ENCODE results near the gene MLLT3. TPM values are rescaled to one million over a fixed set of nuclear protein-coding genes. Genes with fewer than 3 reads are reported as not detected.

Gene MLLT3
- polyA plus RNA-seq, 1 experiment, result 32.5 TPM

GRCh38 chr9:20651939-20652338 is 29.6 kb upstream of the MLLT3 start:
- H3K27ac ChIP-seq (ENCODE audit: low read depth, low read length), result no peak overlapping the region
- H3K27me3 ChIP-seq (ENCODE audit: control insufficient read depth, insufficient read depth, low read length), result no peaks in the 10 kb centered on the region
- POLR2A ChIA-PET, result no interaction called here
- no peak for DNase-seq (ENCODE audit: low read depth, low spot score)
- CTCF ChIA-PET, result no interaction called here
- H3K4me3 ChIP-seq (ENCODE audit: low read depth, low read length), result no peak overlapping the region
- TF ChIP-seq, protein P1, sequence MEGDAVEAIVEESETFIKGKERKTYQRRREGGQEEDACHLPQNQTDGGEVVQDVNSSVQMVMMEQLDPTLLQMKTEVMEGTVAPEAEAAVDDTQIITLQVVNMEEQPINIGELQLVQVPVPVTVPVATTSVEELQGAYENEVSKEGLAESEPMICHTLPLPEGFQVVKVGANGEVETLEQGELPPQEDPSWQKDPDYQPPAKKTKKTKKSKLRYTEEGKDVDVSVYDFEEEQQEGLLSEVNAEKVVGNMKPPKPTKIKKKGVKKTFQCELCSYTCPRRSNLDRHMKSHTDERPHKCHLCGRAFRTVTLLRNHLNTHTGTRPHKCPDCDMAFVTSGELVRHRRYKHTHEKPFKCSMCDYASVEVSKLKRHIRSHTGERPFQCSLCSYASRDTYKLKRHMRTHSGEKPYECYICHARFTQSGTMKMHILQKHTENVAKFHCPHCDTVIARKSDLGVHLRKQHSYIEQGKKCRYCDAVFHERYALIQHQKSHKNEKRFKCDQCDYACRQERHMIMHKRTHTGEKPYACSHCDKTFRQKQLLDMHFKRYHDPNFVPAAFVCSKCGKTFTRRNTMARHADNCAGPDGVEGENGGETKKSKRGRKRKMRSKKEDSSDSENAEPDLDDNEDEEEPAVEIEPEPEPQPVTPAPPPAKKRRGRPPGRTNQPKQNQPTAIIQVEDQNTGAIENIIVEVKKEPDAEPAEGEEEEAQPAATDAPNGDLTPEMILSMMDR (IDR thresholded peaks at IDR 0.05; ENCODE audit: low read depth, low read length), result no peak
- H3K9me3 ChIP-seq (ENCODE audit: control insufficient read depth, insufficient read depth, low read length), result no peaks in the 10 kb centered on the region

DNA sequence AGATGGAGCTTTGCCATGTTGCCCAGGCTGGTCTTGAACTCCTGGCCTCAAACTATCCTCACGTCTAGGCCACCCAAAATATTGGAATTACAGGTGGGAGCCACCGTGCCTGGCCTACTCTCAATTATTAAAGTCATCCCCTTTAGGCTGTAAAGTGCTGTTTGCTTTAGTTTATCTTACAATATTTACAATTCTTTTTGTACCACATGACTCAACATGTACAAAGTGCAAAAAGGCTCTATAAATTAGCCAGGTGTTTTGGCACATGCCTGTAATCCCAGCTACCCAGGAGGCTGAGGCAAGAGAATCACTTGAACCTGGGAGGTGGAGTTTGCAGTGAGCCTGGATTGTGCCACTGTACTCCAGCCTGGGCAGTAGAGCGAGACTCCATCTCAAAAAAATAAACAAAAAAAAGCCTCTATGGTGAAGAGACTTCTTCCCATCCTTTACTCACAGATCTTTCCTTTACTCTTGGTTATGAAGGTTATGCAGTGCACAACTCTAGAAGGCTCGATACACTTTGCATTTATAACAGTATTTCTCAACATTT is 28.5 kb upstream of the MLLT3 start:
- DNase-seq (ENCODE audit: low read depth, low spot score), result no peak
- Histone ChIP-seq H3K27ac (ENCODE audit: low read depth, low read length) (no peak overlapping the region), H3K4me3 (ENCODE audit: low read depth, low read length) (no peak overlapping the region), H3K9me3 (ENCODE audit: control insufficient read depth, insufficient read depth, low read length) (no peaks in the 10 kb centered on the region), H3K27me3 (ENCODE audit: control insufficient read depth, insufficient read depth, low read length) (no peaks in the 10 kb centered on the region)
- ChIA-PET CTCF (no interaction called here), POLR2A (no interaction called here)
- TF ChIP-seq, protein P1 (IDR thresholded peaks at IDR 0.05; ENCODE audit: low read depth, low read length), result no peak

GRCh38 chr9:20650313-20650712 is 28.0 kb upstream of the MLLT3 start:
- CTCF ChIA-PET, result interaction anchor here (0.8 kb wide), 1 partner anchor 291 kb away, joined by 4 read pairs; no protein-coding TSS in a partner anchor
- Histone ChIP-seq H3K4me3 (ENCODE audit: low read depth, low read length) (no peak overlapping the region), H3K9me3 (ENCODE audit: control insufficient read depth, insufficient read depth, low read length) (no peaks in the 10 kb centered on the region), H3K27ac (ENCODE audit: low read depth, low read length) (no peak overlapping the region), H3K27me3 (ENCODE audit: control insufficient read depth, insufficient read depth, low read length) (no peaks in the 10 kb centered on the region)
- TF ChIP-seq, protein P1 (IDR thresholded peaks at IDR 0.05; ENCODE audit: low read depth, low read length), result no peak
- DNase-seq (ENCODE audit: low read depth, low spot score), result no peak
- POLR2A ChIA-PET, result no interaction called here

GRCh38 chr9:20649381-20649780 is 27.1 kb upstream of the MLLT3 start:
- Histone ChIP-seq H3K27ac (ENCODE audit: low read depth, low read length) (no peak overlapping the region), H3K9me3 (ENCODE audit: control insufficient read depth, insufficient read depth, low read length) (no peaks in the 10 kb centered on the region), H3K27me3 (ENCODE audit: control insufficient read depth, insufficient read depth, low read length) (no peaks in the 10 kb centered on the region), H3K4me3 (ENCODE audit: low read depth, low read length) (no peak overlapping the region)
- ChIA-PET POLR2A (no interaction called here), CTCF (interaction anchor here (1.0 to 2.1 kb wide), 2 partner anchors 24 to 292 kb away, joined by 3 to 6 read pairs; no protein-coding TSS in a partner anchor)
- DNase-seq (ENCODE audit: low read depth, low spot score), result no peak
- TF ChIP-seq, protein P1 (IDR thresholded peaks at IDR 0.05; ENCODE audit: low read depth, low read length), result no peak

DNA sequence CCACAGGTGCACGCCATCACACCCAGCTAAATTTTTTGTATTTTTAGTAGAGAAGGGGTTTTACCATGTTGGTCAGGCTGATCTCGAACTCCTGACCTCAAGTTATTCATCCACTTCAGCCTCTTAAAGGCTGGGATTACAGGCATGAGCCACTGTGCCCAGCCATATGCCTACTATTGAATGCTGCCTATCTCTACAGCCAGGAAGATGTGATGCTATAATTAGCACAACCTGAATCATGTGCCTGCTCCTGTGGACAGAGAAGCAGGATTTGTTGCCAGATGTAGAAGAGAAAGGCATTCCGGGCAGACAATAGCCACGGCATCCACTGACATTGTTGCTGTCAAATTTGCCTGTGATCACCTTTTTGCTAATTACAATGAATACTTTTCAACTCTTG is 24.4 kb upstream of the MLLT3 start:
- no peak for DNase-seq (ENCODE audit: low read depth, low spot score)

More for the DNA sequence above, 24.4 kb upstream of the MLLT3 start:
- no peaks in the 10 kb centered on the region for H3K27me3 ChIP-seq (ENCODE audit: control insufficient read depth, insufficient read depth, low read length)
- TF ChIP-seq, protein P1 (IDR thresholded peaks at IDR 0.05; ENCODE audit: low read depth, low read length), result no peak
- H3K9me3 ChIP-seq (ENCODE audit: control insufficient read depth, insufficient read depth, low read length), result no peaks in the 10 kb centered on the region
- no peak overlapping the region for H3K4me3 ChIP-seq (ENCODE audit: low read depth, low read length)
- CTCF ChIA-PET, result no interaction called here
- POLR2A ChIA-PET, result no interaction called here
- H3K27ac ChIP-seq (ENCODE audit: low read depth, low read length), result no peak overlapping the region

All from AG04450 (cell line).